Measurements from ENCODE around the gene NSRP1.
"Not testable (repeated sequence)": the region's sequence is repeated elsewhere in the genome, so short reads cannot be mapped to it uniquely, and the experiment has no call there.

The NSRP1 gene

DNA sequence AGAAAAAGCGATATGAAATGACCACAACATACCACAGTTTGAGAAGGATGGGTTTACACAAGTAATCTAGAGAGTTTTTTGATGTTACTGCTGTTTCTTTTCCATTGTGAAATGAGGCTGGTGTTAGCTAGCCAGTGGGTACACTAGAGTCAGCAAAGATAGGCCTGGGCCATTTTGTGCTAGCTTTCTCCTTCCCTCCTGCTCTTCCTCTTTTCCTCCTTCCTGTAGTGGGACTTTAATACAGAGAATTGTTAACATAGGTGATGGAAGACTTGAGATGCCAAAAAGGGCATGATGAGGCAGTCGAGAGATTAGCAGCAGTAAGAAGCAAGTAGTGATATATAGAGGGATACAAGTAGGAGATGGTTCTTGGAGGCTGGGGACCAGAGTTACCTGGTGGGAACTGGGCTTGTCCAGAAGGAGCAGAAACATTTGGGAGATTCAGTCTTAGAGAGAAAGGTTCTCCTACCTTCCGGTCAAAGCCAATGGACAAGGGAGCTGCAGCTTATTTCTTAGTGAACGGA, 7.7 kb downstream of the NSRP1 start:
- DNase-seq = no peak

- DNase-seq = no peak
Observed at GRCh38 chr17:30130121-30130520, 13.5 kb downstream of the NSRP1 start.

- DNase-seq = no peak
Observed at GRCh38 chr17:30132615-30133014, 16.0 kb downstream of the NSRP1 start.

DNA sequence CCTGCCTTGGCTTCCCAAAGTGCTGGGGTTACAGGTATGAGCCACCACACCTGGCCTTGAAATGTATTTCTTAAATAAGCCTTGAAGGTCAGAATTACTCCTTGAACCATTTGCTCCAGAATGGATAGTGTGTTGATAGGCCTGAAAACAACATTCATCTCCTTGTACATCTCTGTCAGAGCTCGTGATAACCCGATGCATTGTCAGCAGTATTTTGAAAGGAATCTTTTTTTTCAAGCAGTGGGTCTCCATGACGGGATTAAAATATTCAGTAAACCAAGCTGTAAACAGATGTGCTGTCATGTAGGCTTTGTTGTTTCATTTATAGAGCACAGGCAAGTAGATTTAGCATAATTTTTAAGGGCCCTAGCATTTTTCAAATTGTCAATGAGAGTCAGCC, 16.6 kb downstream of the NSRP1 start:
- DNase-seq = no peak

- DNase-seq = no peak
Observed at GRCh38 chr17:30134551-30134950, 17.9 kb downstream of the NSRP1 start.

GRCh38 chr17:30137158-30137557, 20.5 kb downstream of the NSRP1 start:
- no peak for DNase-seq

DNA sequence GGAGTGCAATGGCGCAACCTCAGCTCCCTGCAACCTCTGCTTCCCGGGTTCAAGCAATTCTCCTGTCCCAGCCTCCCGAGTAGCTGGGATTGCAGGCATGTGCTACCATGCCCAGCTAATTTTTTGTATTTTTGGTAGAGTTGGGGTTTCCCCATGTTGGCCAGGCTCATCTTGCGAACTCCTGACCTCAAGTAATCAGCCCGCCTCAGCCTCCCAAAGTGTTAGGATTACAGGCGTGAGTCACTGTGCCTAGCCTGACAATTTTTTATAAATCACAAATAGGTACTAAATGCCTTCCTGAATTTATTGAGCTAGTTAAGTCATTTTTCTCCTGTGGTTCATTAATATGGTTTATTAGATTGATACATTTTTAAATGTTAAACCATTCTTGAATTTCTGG, 31.2 kb downstream of the NSRP1 start:
- not testable (repeated sequence) for DNase-seq

GRCh38 chr17:30148376-30148775, 31.8 kb downstream of the NSRP1 start:
- no peak for DNase-seq

DNA sequence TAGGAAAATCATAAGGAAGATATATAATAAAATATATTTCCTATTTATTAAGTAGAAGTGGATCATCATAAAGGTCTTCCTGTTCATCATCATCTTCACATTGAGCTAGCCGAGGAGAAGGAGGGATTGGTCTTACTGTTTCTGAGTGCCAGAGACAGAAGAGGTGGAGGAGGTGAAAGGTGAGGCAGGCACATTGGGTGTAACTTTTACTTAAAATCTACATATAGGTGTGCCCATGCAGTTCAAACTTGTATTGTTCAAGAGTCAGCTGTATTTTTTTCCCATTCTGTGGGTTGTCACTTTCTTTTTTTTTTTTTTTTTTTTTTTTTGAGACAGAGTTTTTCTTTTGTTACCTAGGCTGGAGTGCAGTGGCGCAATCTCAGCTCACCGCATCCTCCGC, 34.9 kb downstream of the NSRP1 start:
- DNase-seq = no peak

- no peak for DNase-seq
Observed at GRCh38 chr17:30153463-30153862, 36.8 kb downstream of the NSRP1 start.

DNA sequence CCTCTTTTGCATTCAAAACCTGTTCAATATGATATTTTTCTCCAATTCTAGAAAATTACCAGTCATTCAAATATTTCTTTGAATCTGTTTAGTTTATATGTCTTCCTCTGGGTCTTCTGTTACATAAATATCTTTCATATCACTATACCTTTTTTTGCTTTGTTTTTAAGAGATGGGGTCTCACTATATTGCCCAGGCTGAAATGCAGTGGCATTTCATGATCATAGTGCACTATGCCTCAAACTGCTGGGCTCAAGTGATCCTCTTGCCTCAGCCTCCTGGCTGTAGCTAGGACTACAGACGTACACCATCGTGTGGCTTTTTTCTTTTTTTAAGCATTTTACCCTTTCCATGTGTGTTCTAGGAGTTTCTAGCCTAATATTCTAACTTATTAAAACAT, 38.8 kb downstream of the NSRP1 start:
- no peak for DNase-seq

GRCh38 chr17:30158896-30159625, 42.4 kb downstream of the NSRP1 start:
- no peak for DNase-seq

GRCh38 chr17:30160419-30161172, 44.0 kb downstream of the NSRP1 start:
- DNase-seq = no peak

GRCh38 chr17:30161601-30162000, 45.0 kb downstream of the NSRP1 start:
- DNase-seq = no peak

DNA sequence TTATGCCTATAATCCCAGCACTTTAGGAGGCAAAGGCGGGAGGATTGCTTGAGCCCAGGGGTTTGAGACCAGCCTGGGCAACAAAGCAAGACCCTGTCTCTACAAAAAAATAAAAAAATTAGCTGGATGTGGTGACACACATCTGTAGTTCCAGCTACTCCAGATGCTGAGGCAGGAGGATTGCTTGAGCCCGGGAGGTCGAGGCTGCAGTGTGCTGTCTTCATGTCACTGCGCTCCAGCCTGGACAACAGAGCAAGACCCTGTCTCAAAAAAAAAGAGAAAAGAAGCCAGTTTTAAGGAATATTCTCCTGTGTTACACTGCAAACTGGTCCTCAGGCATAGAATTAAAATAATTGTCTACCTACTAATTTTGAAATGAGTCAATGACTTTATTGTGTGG, 47.9 kb downstream of the NSRP1 start:
- no peak for DNase-seq

DNA sequence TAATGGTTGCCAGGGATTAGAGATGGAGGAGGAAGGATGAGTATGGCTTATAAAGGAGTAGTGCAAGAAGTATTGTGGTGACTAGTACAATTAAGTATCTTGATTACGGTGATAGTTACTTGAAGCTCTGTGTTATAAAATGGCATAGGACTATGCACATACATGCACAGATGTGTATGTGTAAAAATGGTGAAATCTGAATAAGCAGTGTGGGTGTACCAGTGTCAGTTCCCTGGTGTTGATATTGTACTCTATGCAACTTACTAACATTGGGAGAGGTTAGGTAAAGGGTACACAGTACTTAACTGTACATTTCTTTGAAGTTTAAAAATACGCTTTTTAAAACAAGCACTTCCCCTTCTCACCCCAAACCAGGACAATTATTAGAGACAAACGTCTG, 48.5 kb downstream of the NSRP1 start:
- DNase-seq = no peak

GRCh38 chr17:30165960-30166359, 49.3 kb downstream of the NSRP1 start:
- DNase-seq = no peak

GRCh38 chr17:30170415-30170987, 53.9 kb downstream of the NSRP1 start:
- DNase-seq = no peak

- no peak for DNase-seq
Observed at GRCh38 chr17:30172560-30172959, 55.9 kb downstream of the NSRP1 start.

- no peak for DNase-seq
Observed at GRCh38 chr17:30173649-30174048, 57.0 kb downstream of the NSRP1 start.

DNA sequence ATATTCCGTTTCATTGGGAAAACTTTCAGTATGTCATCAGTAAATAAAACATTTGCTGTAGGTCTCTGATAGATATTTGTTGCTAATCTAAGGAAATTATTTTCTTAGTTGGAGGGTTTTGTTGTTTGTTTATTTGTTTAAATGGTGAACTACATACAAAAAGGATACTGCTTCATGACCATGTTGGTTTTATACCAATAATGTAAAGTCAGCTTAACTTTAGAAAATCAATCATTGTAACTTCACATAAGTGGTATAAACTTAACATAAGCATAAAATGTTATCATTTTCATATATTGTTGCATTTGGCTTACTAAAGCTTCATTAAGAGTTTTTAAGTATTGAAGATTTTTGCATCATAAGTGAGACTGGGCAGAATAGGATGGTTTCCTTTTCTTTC, 57.9 kb downstream of the NSRP1 start:
- no peak for DNase-seq

GRCh38 chr17:30176855-30177254, 60.2 kb downstream of the NSRP1 start:
- no peak for DNase-seq

DNA sequence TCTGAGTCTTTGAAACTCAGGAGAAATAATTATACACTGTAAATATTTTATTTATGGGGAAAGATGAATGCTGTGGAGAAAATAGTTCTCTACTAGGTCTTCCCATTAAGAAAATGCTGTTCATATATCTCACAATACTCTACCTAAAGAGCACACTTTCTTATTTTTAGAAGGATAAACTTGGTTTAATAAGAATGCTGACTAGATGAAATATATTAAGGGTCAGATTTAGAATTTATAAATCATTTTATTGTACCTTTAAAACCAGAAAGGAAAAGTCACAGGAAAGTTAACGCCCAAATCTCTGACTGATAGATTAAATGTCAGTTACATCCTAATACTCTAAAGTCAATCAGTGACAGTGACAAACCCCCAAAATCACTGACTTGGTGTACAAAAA, 70.1 kb downstream of the NSRP1 start:
- no peak for DNase-seq

GRCh38 chr17:30187573-30187972, 71.0 kb downstream of the NSRP1 start:
- DNase-seq = no peak

Data from SHP77 treated with DMSO at 0.1 percent for 48 hours (cell line).